ENCODE data around the gene NFYA. TPM values are rescaled to one million over a fixed set of nuclear protein-coding genes. Genes with fewer than 3 reads are reported as not detected.

The NFYA gene
- total and polyA plus RNA-seq, 2 of the 13 experiments (the other 11 are each of a cell fraction or from before 2014, with no cell fraction given): 16.0 to 22.9 TPM

GRCh38 chr6:41040101-41040939 lies 32.5 kb upstream of the NFYA start (continued):
- TF ChIP-seq ZSCAN25 (CRISPR knock-in tag; IDR thresholded peaks at IDR 0.05): peak; percentile 99
- TF ChIP-seq, protein P1, sequence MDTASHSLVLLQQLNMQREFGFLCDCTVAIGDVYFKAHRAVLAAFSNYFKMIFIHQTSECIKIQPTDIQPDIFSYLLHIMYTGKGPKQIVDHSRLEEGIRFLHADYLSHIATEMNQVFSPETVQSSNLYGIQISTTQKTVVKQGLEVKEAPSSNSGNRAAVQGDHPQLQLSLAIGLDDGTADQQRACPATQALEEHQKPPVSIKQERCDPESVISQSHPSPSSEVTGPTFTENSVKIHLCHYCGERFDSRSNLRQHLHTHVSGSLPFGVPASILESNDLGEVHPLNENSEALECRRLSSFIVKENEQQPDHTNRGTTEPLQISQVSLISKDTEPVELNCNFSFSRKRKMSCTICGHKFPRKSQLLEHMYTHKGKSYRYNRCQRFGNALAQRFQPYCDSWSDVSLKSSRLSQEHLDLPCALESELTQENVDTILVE (CRISPR knock-in tag; IDR thresholded peaks at IDR 0.05): 0 out of 2 replicates have a peak, but pooled peaks have one; percentile 15
- TF ChIP-seq KLF9 (CRISPR knock-in tag; IDR thresholded peaks at IDR 0.05; ENCODE audit: low read depth): 0 out of 2 replicates have a peak, but pooled peaks have one; percentile 19
- TF ChIP-seq TGIF2 (CRISPR knock-in tag; IDR thresholded peaks at IDR 0.05): peak; percentile 93; the same call in 1 of the 2 replicates
- TF ChIP-seq WIZ (CRISPR knock-in tag; IDR thresholded peaks at IDR 0.05): no peak
- peak; percentile 66 for TF ChIP-seq RBFOX2 (IDR thresholded peaks at IDR 0.05; ENCODE audit: low read depth, low read length)
- TF ChIP-seq ZNF720 (CRISPR knock-in tag; IDR thresholded peaks at IDR 0.05): no peak
- no peak for TF ChIP-seq ZNF484 (CRISPR knock-in tag; IDR thresholded peaks at IDR 0.05; ENCODE audit: borderline replicate concordance, low read depth)
- no peak for TF ChIP-seq ATF7 (IDR thresholded peaks at IDR 0.05)
- TF ChIP-seq ATF7 (CRISPR knock-in tag; IDR thresholded peaks at IDR 0.05): peak; percentile 46; the same call in 1 of the 2 replicates
- no peak for TF ChIP-seq SMYD3 (CRISPR knock-in tag; IDR thresholded peaks at IDR 0.05)
- TF ChIP-seq IRF1 (CRISPR knock-in tag; IDR thresholded peaks at IDR 0.05; ENCODE audit: low read depth): no peak
- TF ChIP-seq NFE2L2 (IDR thresholded peaks at IDR 0.05; ENCODE audit: low read length): 0 out of 2 replicates have a peak, but pooled peaks have one; percentile 22
- TF ChIP-seq ZFP62 (CRISPR knock-in tag; IDR thresholded peaks at IDR 0.05): no peak
- no peak for TF ChIP-seq ZSCAN12 (CRISPR knock-in tag; IDR thresholded peaks at IDR 0.05)
- no peak for TF ChIP-seq HNRNPK (IDR thresholded peaks at IDR 0.05; ENCODE audit: low read depth, low read length, poor library complexity, severe bottlenecking)
- no peak for TF ChIP-seq SIX1 (CRISPR knock-in tag; IDR thresholded peaks at IDR 0.05; ENCODE audit: borderline replicate concordance)
- peak; percentile 82 for TF ChIP-seq ZNF644 (CRISPR knock-in tag; IDR thresholded peaks at IDR 0.05; ENCODE audit: low read depth)
- TF ChIP-seq JDP2 (CRISPR knock-in tag; IDR thresholded peaks at IDR 0.05; ENCODE audit: borderline replicate concordance): no peak
- peak; percentile 74 for TF ChIP-seq ZBTB7B (CRISPR knock-in tag; IDR thresholded peaks at IDR 0.05)
- TF ChIP-seq ZNF670 (CRISPR knock-in tag; IDR thresholded peaks at IDR 0.05; ENCODE audit: borderline replicate concordance): 0 out of 2 replicates have a peak, but pooled peaks have one; percentile 31
- no peak; the same call in 1 of the 2 replicates for TF ChIP-seq TMF1 (CRISPR knock-in tag; IDR thresholded peaks at IDR 0.05; ENCODE audit: low read depth)
- TF ChIP-seq, protein P2, sequence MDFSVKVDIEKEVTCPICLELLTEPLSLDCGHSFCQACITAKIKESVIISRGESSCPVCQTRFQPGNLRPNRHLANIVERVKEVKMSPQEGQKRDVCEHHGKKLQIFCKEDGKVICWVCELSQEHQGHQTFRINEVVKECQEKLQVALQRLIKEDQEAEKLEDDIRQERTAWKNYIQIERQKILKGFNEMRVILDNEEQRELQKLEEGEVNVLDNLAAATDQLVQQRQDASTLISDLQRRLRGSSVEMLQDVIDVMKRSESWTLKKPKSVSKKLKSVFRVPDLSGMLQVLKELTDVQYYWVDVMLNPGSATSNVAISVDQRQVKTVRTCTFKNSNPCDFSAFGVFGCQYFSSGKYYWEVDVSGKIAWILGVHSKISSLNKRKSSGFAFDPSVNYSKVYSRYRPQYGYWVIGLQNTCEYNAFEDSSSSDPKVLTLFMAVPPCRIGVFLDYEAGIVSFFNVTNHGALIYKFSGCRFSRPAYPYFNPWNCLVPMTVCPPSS (IDR thresholded peaks at IDR 0.05): no peak
- TF ChIP-seq KLF11 (CRISPR knock-in tag; IDR thresholded peaks at IDR 0.05): 0 out of 2 replicates have a peak, but pooled peaks have one; percentile 17
- peak; percentile 70 for TF ChIP-seq ATF3 (CRISPR knock-in tag; IDR thresholded peaks at IDR 0.05)
- TF ChIP-seq UBTF (CRISPR knock-in tag; IDR thresholded peaks at IDR 0.05): no peak
